K562 (cell line): ENCODE measurements around the gene KAZN. TPM values are rescaled to one million over a fixed set of nuclear protein-coding genes. Genes with fewer than 3 reads are reported as not detected.

Experiments used
- ATAC-seq: fragments of 200-7000 bp; cut with Tn5 transposase; 3 replicates; pipeline ENCODE4 v1.9.1; 2020; ENCODE audit warnings: moderate library complexity
- BruUV-seq: library from RNA; stranded (reverse); fragments of 400-500 nt; replicated peaks from 2 replicates; lab custom pipeline; 2021; lab: Mats Ljungman, UMichigan
- CTCF ChIA-PET: fragments of 300-600 bp; formaldehyde crosslinking; extraction: SDS; loops from one replicate; lab custom pipeline; 2021; ENCODE audit warnings: low intra/inter-chr PET ratio; lab: Yijun Ruan, JAX
- POLR2A ChIA-PET: fragments of 300-600, 350-650 bp; sonication (Branson Sonifier 250); formaldehyde crosslinking; extraction: SDS; loops from one replicate; lab custom pipeline; 2021; ENCODE audit warnings: antibody characterized with exemption, inconsistent platforms; lab: Yijun Ruan, JAX
- DNase-seq, 4 experiments: peaks; one replicate each; pipeline versions ENCODE4 v3.0.0 to v3.0.0-alpha.2; 2011 to 2018; ENCODE audit warnings: low spot score in 3 of 4, mixed read lengths in 3 of 4; ENCODE audit errors: extremely low read depth in 1 of 4
- FAIRE-seq: peaks from 2 replicates; lab custom pipeline; 2011; peaks lifted over from hg19 to GRCh38; lab: Jason Lieb, UNC
- H2AFZ ChIP-seq: 2 replicates; pipeline ENCODE4 v1.6.0; 2011; ENCODE audit warnings: low read depth, low read length, control low read depth, inconsistent platforms
- H3K27ac ChIP-seq: fragments of 200-600 bp; 3 replicates; pipeline ENCODE4 v1.8.0; 2011; ENCODE audit warnings: low read depth, mild to moderate bottlenecking, control low read depth, inconsistent platforms, low read length, moderate library complexity, mixed read lengths; ENCODE audit errors: extremely low read depth
- H3K27me3 ChIP-seq, 2 experiments: fragments of 300-600 bp in 1 of 2; 2 replicates in 1 of 2; 3 replicates in 1 of 2; pipeline versions ENCODE4 v1.6.0 to v1.8.0; 2011; ENCODE audit warnings: inconsistent platforms in 2 of 2, low read length in 2 of 2, mild to moderate bottlenecking in 1 of 2, mixed read lengths in 1 of 2, moderate library complexity in 1 of 2; ENCODE audit not compliant: control insufficient read depth in 2 of 2, insufficient read depth in 2 of 2
- H3K36me3 ChIP-seq: fragments of 300-600 bp; 3 replicates; pipeline ENCODE4 v1.8.0; 2011; ENCODE audit warnings: mild to moderate bottlenecking, low read length, inconsistent platforms; ENCODE audit not compliant: control insufficient read depth, insufficient read depth
- H3K4me1 ChIP-seq, 2 experiments: fragments of 200-600 bp in 1 of 2; replicated peaks in 1 of 2; 2 replicates in 1 of 2; 3 replicates in 1 of 2; pipeline versions ENCODE4 v1.5.1 to v1.8.0; 2011; ENCODE audit warnings: inconsistent platforms in 2 of 2, low read length in 2 of 2, mild to moderate bottlenecking in 1 of 2, mixed read lengths in 1 of 2, moderate library complexity in 1 of 2; ENCODE audit not compliant: control insufficient read depth in 2 of 2, insufficient read depth in 2 of 2
- H3K4me2 ChIP-seq: 2 replicates; pipeline ENCODE4 v1.6.1; 2011; ENCODE audit warnings: low read length, control low read depth, inconsistent platforms, mixed read lengths; ENCODE audit not compliant: insufficient read depth
- H3K4me3 ChIP-seq: fragments of 200-600 bp; sonication (generic), shearing (Covaris generic); 2 replicates; pipeline ENCODE4 v1.5.1; 2016; ENCODE audit warnings: control low read depth, inconsistent platforms
- H3K79me2 ChIP-seq: fragments of 200-600 bp; 3 replicates; pipeline ENCODE4 v1.8.0; 2011; ENCODE audit warnings: low read length, inconsistent platforms; ENCODE audit not compliant: control insufficient read depth, insufficient read depth
- H3K9ac ChIP-seq, 2 experiments: 2 replicates each; pipeline versions ENCODE4 v1.6.0 to v1.6.1; 2011; ENCODE audit warnings: low read depth in 2 of 2, low read length in 2 of 2, control low read depth in 1 of 2, inconsistent platforms in 1 of 2, mild to moderate bottlenecking in 1 of 2, mixed read lengths in 1 of 2; ENCODE audit not compliant: insufficient read depth in 1 of 2
- H3K9me1 ChIP-seq: one replicate; pipeline ENCODE4 v1.6.0; 2011; ENCODE audit warnings: inconsistent platforms, mild to moderate bottlenecking, low read length, moderate library complexity; ENCODE audit not compliant: control insufficient read depth, insufficient read depth
- H3K9me3 ChIP-seq: replicated peaks from 2 replicates; pipeline ENCODE4 v1.5.1; 2011; ENCODE audit warnings: low read depth, low read length, inconsistent platforms; ENCODE audit not compliant: control insufficient read depth, insufficient read depth
- H4K20me1 ChIP-seq: replicated peaks from 2 replicates; pipeline ENCODE4 v1.6.1; 2011; ENCODE audit warnings: low read length, inconsistent platforms, mixed read lengths; ENCODE audit not compliant: control insufficient read depth, insufficient read depth
- CBX1 ChIP-seq: sonication (generic); IDR thresholded peaks from 2 replicates; pipeline ENCODE4 v1.6.1; 2016; ENCODE audit warnings: antibody characterized with exemption, low read depth, mild to moderate bottlenecking
- CHD2 ChIP-seq: IDR thresholded peaks from 2 replicates; pipeline ENCODE4 v1.6.1; 2011; ENCODE audit warnings: low read depth, low read length
- ELF1 ChIP-seq: fragments of 200-800 bp; sonication (Bioruptor generic); IDR thresholded peaks from 2 replicates; pipeline ENCODE4 v1.6.1; 2016; ENCODE audit warnings: missing genetic modification characterization, missing compliant biosample characterization
- ESRRA ChIP-seq: fragments of 450-650 bp; IDR thresholded peaks from 2 replicates; pipeline ENCODE4 v1.6.1; 2014; ENCODE audit warnings: low read depth, mild to moderate bottlenecking, moderate library complexity, borderline replicate concordance
- HDAC3 ChIP-seq: fragments of 450-650 bp; IDR thresholded peaks from 2 replicates; pipeline ENCODE4 v1.6.1; 2018; ENCODE audit warnings: borderline replicate concordance, mild to moderate bottlenecking, moderate library complexity; ENCODE audit not compliant: partially characterized antibody
- KLF16 ChIP-seq: IDR thresholded peaks from 2 replicates; pipeline ENCODE4 v1.6.1; 2016; ENCODE audit warnings: antibody characterized with exemption
- L3MBTL2 ChIP-seq: fragments of 450-650 bp; IDR thresholded peaks from 2 replicates; pipeline ENCODE4 v1.6.1; 2016; ENCODE audit warnings: mild to moderate bottlenecking, moderate library complexity
- MAFF ChIP-seq: IDR thresholded peaks from 2 replicates; pipeline ENCODE4 v1.6.1; 2012; ENCODE audit warnings: low read length, improper control_type of control experiment
- MTA3 ChIP-seq: fragments of 450-650 bp; formaldehyde crosslinking; IDR thresholded peaks from 2 replicates; pipeline ENCODE4 v1.6.1; 2017; ENCODE audit warnings: mild to moderate bottlenecking, borderline replicate concordance
- RBM25 ChIP-seq: fragments of 200-400 bp; formaldehyde crosslinking; IDR thresholded peaks from 2 replicates; pipeline ENCODE4 v1.6.1; 2018; ENCODE audit warnings: low read length, low read depth, moderate library complexity; ENCODE audit not compliant: severe bottlenecking
- SPI1 ChIP-seq: IDR thresholded peaks from 2 replicates; pipeline ENCODE4 v1.6.1; 2011; ENCODE audit warnings: low read depth, low read length, control low read depth, borderline replicate concordance
- SREBF1 ChIP-seq: fragments of 150-350 bp; IDR thresholded peaks from 2 replicates; pipeline ENCODE4 v1.6.1; 2014; ENCODE audit warnings: antibody characterized with exemption, low read depth, low read length, borderline replicate concordance
- TBP ChIP-seq: optimal IDR thresholded peaks from 2 replicates; pipeline ENCODE3; 2011; ENCODE audit warnings: low read depth, low read length, improper control_type of control experiment
- U2AF2 ChIP-seq: fragments of 200-400 bp; formaldehyde crosslinking; optimal IDR thresholded peaks from 2 replicates; pipeline ENCODE3; 2017; ENCODE audit warnings: low read depth, mild to moderate bottlenecking, low read length
- ZNF766 ChIP-seq: fragments of 200-800 bp; sonication (Bioruptor generic); conservative IDR thresholded peaks from 2 replicates; pipeline ENCODE4 v1.6.1; 2016; ENCODE audit warnings: missing genetic modification characterization, missing compliant biosample characterization
- WGBS: fragments of 100-300 bp; shearing (Covaris generic); methylation state at CpG from one replicate; pipeline ENCODE4 v1.1.6; 2016; ENCODE audit warnings: low coverage, mixed read lengths; ENCODE audit not compliant: insufficient coverage; ENCODE audit errors: missing lambda C conversion rate; 5-methylcytosine and 5-hydroxymethylcytosine counted together
- in situ Hi-C: fragments of 300-500 bp; cut with MboI; formaldehyde crosslinking; loops from 4 replicates; pipeline ENCODE4 v1.15.0; 2018; ENCODE audit warnings: inconsistent platforms, mixed read lengths
- intact Hi-C: fragments of 100-400 bp; cut with micrococcal nuclease; formaldehyde crosslinking; loops from 2 replicates; pipeline ENCODE4 v1.14.2; 2022
- polyA plus RNA-seq, 8 experiments: library from polyadenylated mRNA; depleted of rRNA in 4 of 8; stranded (reverse) in 5 of 8; unstranded in 3 of 8; fragments of >200 nt; fragmentation: Nextera tagmentation in 2 of 8; fragmentation: Illumina TruSeq in 1 of 8; extraction: Ambion mirVana in 2 of 8; extraction: Trizol in 1 of 8; gene quantifications; 2 replicates each; pipeline versions ENCODE4 v1.2.1 to v1.2.3, GENCODE V29; 2011 to 2014; ENCODE audit warnings: inconsistent platforms in 1 of 8, missing spikeins in 1 of 8
- total RNA-seq, 7 experiments: library from RNA; depleted of rRNA in 6 of 7; stranded (reverse); fragments of >200 nt in 6 of 7; fragmentation: Illumina TruSeq in 2 of 7; extraction: Trizol in 2 of 7; gene quantifications; 2 replicates each; pipeline versions ENCODE4 v1.2.1 to v1.2.3, GENCODE V29; 2011 to 2021; ENCODE audit warnings: low replicate concordance in 1 of 7
- TF ChIP-seq, protein P1 (sequence below): fragments of 450-650 bp; conservative IDR thresholded peaks from 2 replicates; pipeline ENCODE4 v1.6.1; 2016; ENCODE audit warnings: missing genetic modification characterization, low read depth, mild to moderate bottlenecking, control low read depth, missing compliant biosample characterization

KAZN gene
- total and polyA plus RNA-seq, 9 of the 15 experiments (the other 6 are each of a cell fraction or from before 2014, with no cell fraction given), result 2.1 to 21.6 (median 5.4) TPM

- intact Hi-C loops, result no loop called here
- H4K20me1 ChIP-seq, result 0 out of 2 replicates have a peak, but pooled peaks cover 5% of the 10 kb centered on the region
- no peak overlapping the region for H3K9ac ChIP-seq
- no peaks in the 10 kb centered on the region for H3K9me3 ChIP-seq
- FAIRE-seq (peak; percentile 59), ATAC-seq (peak; percentile 84), DNase-seq (peak in 1 of 4 experiments; percentile 34)
- peaks cover 25 to 52% of the 10 kb centered on the region in 2 experiments; a peak in 4 of 5 replicates for H3K27me3 ChIP-seq
- BruUV-seq, result no TSS peak
- H3K36me3 ChIP-seq, result no peaks in the 10 kb centered on the region
- in situ Hi-C loops, result no loop called here
- peak overlapping the region; percentile 53 for H2AFZ ChIP-seq
- 0 out of 2 replicates have a peak overlapping the region, but pooled peaks have one; percentile 1 for H3K4me3 ChIP-seq
- H3K4me2 ChIP-seq, result peak overlapping the region; percentile 45
- ChIA-PET CTCF (no interaction called here), POLR2A (interaction anchor here (0.5 to 1.7 kb wide), 3 partner anchors 8 to 483 kb away, joined by 3 to 7 read pairs (median 4); no protein-coding TSS in a partner anchor)
- H3K79me2 ChIP-seq, result no peaks in the 10 kb centered on the region
- no peaks in the 10 kb centered on the region for H3K9me1 ChIP-seq
- WGBS, result 7% methylated on average over 13 of the region's 13 CpGs
- no peaks in the 10 kb centered on the region for H3K4me1 ChIP-seq
- no peak overlapping the region for H3K27ac ChIP-seq
- peak; percentile 32; the same call in 1 of the 2 replicates for TF ChIP-seq SPI1
- peak; percentile 29; the same call in 1 of the 2 replicates for TF ChIP-seq CBX1
- TF ChIP-seq TBP, result peak; percentile 53
- peak; percentile 69 for TF ChIP-seq RBM25
- TF ChIP-seq MTA3, result peak; percentile 35; the same call in 1 of the 2 replicates
- no peak for TF ChIP-seq HDAC3
- TF ChIP-seq, protein P1, sequence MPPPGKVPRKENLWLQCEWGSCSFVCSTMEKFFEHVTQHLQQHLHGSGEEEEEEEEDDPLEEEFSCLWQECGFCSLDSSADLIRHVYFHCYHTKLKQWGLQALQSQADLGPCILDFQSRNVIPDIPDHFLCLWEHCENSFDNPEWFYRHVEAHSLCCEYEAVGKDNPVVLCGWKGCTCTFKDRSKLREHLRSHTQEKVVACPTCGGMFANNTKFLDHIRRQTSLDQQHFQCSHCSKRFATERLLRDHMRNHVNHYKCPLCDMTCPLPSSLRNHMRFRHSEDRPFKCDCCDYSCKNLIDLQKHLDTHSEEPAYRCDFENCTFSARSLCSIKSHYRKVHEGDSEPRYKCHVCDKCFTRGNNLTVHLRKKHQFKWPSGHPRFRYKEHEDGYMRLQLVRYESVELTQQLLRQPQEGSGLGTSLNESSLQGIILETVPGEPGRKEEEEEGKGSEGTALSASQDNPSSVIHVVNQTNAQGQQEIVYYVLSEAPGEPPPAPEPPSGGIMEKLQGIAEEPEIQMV (tag), result no peak
- TF ChIP-seq SREBF1, result no peak
- peak; percentile 95 for TF ChIP-seq CHD2
- peak; percentile 96 for TF ChIP-seq ZNF766 (CRISPR knock-in tag)
- no peak for TF ChIP-seq KLF16
- 0 out of 2 replicates have a peak, but pooled peaks have one; percentile 11 for TF ChIP-seq ESRRA
- 0 out of 2 replicates have a peak, but pooled peaks have one; percentile 46 for TF ChIP-seq ELF1
- TF ChIP-seq U2AF2, result no peak
- TF ChIP-seq MAFF, result peak; percentile 30; the same call in 1 of the 2 replicates
- TF ChIP-seq L3MBTL2, result 0 out of 2 replicates have a peak, but pooled peaks have one; percentile 34
Observed at GRCh38 chr1:14656384-14656937, 58.0 kb downstream of the KAZN start.
